ENCODE measurements around the gene ADAMTS9.

- no peak for TF ChIP-seq CTCF (IDR thresholded peaks at IDR 0.05; ENCODE audit: insufficient read depth, low read length, poor library complexity, severe bottlenecking)
- TF ChIP-seq EZH2phosphoT487 (conservative IDR thresholded peaks at IDR 0.05; ENCODE audit: low read length) = no peak
Observed at GRCh38 chr3:64681015-64681414, 6.8 kb downstream of the ADAMTS9 start.

All from SU-DHL-6 (cell line).